H1 (cell line): Measurements from ENCODE around the gene PRR12.

Experiments
- CTCF ChIP-seq, 3 experiments: IDR thresholded peaks; 1 replicate in 2 of 3; 2 replicates in 1 of 3; pipeline versions ENCODE4 v1.5.1 to v1.6.1; 2011; ENCODE audit warnings: low read length in 3 of 3, mild to moderate bottlenecking in 3 of 3, inconsistent platforms in 2 of 3, low read depth in 1 of 3, moderate library complexity in 1 of 3; ENCODE audit not compliant: insufficient read depth in 1 of 3; ENCODE audit errors: control extremely low read depth in 1 of 3
- EZH2 ChIP-seq: fragments of 200-600 bp; sonication (generic); IDR thresholded peaks from 2 replicates; pipeline ENCODE4 v1.7.1; 2012; ENCODE audit warnings: low read depth, mild to moderate bottlenecking, moderate library complexity, low read length, inconsistent platforms; ENCODE audit not compliant: severe bottlenecking
- GABPA ChIP-seq: IDR thresholded peaks from 2 replicates; pipeline ENCODE4 v1.6.1; 2011; ENCODE audit warnings: mild to moderate bottlenecking, low read length, moderate library complexity, borderline replicate concordance; ENCODE audit not compliant: insufficient read depth
- HDAC6 ChIP-seq: IDR thresholded peaks from one replicate; pipeline ENCODE4 v1.7.1; 2012; ENCODE audit warnings: low read depth, mild to moderate bottlenecking, inconsistent platforms, low read length, moderate library complexity
- JUN ChIP-seq: IDR thresholded peaks from 2 replicates; pipeline ENCODE4 v1.6.1; 2011; ENCODE audit warnings: low read depth, mild to moderate bottlenecking, improper control_type of control experiment, low read length
- JUND ChIP-seq: IDR thresholded peaks from 2 replicates; pipeline ENCODE4 v1.6.1; 2011; ENCODE audit warnings: mild to moderate bottlenecking, improper control_type of control experiment, low read length
- POLR2AphosphoS5 ChIP-seq: IDR thresholded peaks from 2 replicates; pipeline ENCODE4 v1.6.1; 2011; ENCODE audit warnings: low read depth, low read length
- SRF ChIP-seq: IDR thresholded peaks from 2 replicates; pipeline ENCODE4 v1.6.1; 2011; ENCODE audit warnings: mild to moderate bottlenecking, low read depth, low read length, moderate library complexity
- TBP ChIP-seq: IDR thresholded peaks from 2 replicates; pipeline ENCODE4 v1.6.1; 2011; ENCODE audit warnings: low read depth, low read length, improper control_type of control experiment
- YY1 ChIP-seq: IDR thresholded peaks from 2 replicates; pipeline ENCODE4 v1.6.1; 2011; ENCODE audit warnings: low read depth, mild to moderate bottlenecking, low read length

GRCh38 chr19:49590971-49591730, at the start of gene PRR12:
- TF ChIP-seq CTCF (IDR thresholded peaks at IDR 0.05; ENCODE audit: control extremely low read depth in 1 of 3, insufficient read depth in 1 of 3, low read depth in 1 of 3, low read length in 3 of 3) (no peak), SRF (no peak), JUN (no peak), YY1 (peak; percentile 72), EZH2 (no peak), JUND (no peak), POLR2AphosphoS5 (no peak; the same call in 1 of the 2 replicates), GABPA (no peak), HDAC6 (no peak), TBP (no peak)
